KMS-11 (cell line): ENCODE results near the gene FSTL3.

Experiments used
- H2AFZ ChIP-seq: fragments of 200-600 bp; sonication (generic); 2 replicates; pipeline ENCODE4 v1.6.1; 2016; ENCODE audit warnings: antibody characterized with exemption, mixed run types, low read depth
- H3K27ac ChIP-seq: fragments of 200-600 bp; sonication (generic); 2 replicates; pipeline ENCODE4 v1.6.1; 2016; ENCODE audit warnings: mild to moderate bottlenecking, mixed run types
- H3K27me3 ChIP-seq: fragments of 200-600 bp; sonication (generic); 2 replicates; pipeline ENCODE4 v1.6.1; 2017; ENCODE audit warnings: mild to moderate bottlenecking, low read depth, mixed run types, moderate library complexity; ENCODE audit not compliant: insufficient read depth
- H3K36me3 ChIP-seq: fragments of 200-600 bp; sonication (generic); 2 replicates; pipeline ENCODE4 v1.6.1; 2017; ENCODE audit warnings: mild to moderate bottlenecking, mixed run types; ENCODE audit not compliant: insufficient read depth
- H3K4me1 ChIP-seq: fragments of 200-600 bp; sonication (generic); 2 replicates; pipeline ENCODE4 v1.6.1; 2016; ENCODE audit warnings: mild to moderate bottlenecking, low read depth, mixed run types; ENCODE audit not compliant: poor library complexity, severe bottlenecking
- H3K4me2 ChIP-seq: fragments of 200-600 bp; sonication (generic); 2 replicates; pipeline ENCODE4 v1.7.0; 2016; ENCODE audit warnings: mild to moderate bottlenecking, mixed run types
- H3K4me3 ChIP-seq: fragments of 200-600 bp; sonication (generic); IDR thresholded peaks from 2 replicates; pipeline ENCODE4 v1.6.1; 2017; ENCODE audit warnings: low read depth, low read length, mixed read lengths; ENCODE audit not compliant: insufficient read depth
- H3K79me2 ChIP-seq: fragments of 200-600 bp; sonication (generic); 2 replicates; pipeline ENCODE4 v1.6.1; 2016; ENCODE audit warnings: low read depth, mixed run types; ENCODE audit not compliant: insufficient read depth
- H3K9ac ChIP-seq: fragments of 200-600 bp; sonication (generic); 2 replicates; pipeline ENCODE4 v1.6.1; 2016; ENCODE audit warnings: mild to moderate bottlenecking, mixed run types
- H4K20me1 ChIP-seq: fragments of 200-600 bp; sonication (generic); 2 replicates; pipeline ENCODE4 v1.6.1; 2016; ENCODE audit warnings: mild to moderate bottlenecking, mixed run types; ENCODE audit not compliant: insufficient read depth
- TF ChIP-seq, protein P1 (sequence below): fragments of 200-600 bp; sonication (generic); conservative IDR thresholded peaks from 2 replicates; pipeline ENCODE4 v1.6.1; 2017; ENCODE audit warnings: low read depth, mild to moderate bottlenecking, antibody characterized with exemption, low read length, moderate library complexity, mixed read lengths

FSTL3 gene

DNA sequence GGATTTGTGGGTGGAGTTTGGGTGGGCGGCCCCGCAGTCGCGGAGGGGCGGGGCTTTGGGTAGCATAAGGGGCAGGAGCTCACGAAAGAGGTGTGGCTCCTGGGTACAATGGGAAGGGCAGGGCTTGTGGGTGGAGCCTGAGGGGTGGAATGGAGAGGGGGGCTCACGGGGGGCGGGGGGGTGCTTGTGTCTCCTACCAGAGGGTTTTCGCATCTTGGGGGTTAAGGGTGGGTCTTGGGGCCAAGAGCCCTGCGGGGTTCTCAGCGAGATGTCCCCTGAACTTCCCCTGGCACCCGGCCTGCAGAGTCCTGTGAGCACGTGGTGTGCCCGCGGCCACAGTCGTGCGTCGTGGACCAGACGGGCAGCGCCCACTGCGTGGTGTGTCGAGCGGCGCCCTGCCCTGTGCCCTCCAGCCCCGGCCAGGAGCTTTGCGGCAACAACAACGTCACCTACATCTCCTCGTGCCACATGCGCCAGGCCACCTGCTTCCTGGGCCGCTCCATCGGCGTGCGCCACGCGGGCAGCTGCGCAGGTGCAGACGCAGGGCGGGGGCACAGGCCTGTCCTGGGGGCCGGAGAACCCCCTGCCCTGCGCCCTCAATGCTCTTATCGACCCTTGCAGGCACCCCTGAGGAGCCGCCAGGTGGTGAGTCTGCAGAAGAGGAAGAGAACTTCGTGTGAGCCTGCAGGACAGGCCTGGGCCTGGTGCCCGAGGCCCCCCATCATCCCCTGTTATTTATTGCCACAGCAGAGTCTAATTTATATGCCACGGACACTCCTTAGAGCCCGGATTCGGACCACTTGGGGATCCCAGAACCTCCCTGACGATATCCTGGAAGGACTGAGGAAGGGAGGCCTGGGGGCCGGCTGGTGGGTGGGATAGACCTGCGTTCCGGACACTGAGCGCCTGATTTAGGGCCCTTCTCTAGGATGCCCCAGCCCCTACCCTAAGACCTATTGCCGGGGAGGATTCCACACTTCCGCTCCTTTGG, 5.1 kb downstream of the FSTL3 start:
- no peaks in the 10 kb centered on the region for H4K20me1 ChIP-seq
- H3K79me2 ChIP-seq: no peaks in the 10 kb centered on the region
- 0 out of 2 replicates have a peak overlapping the region, but pooled peaks have one; percentile 57 for H2AFZ ChIP-seq
- no peak overlapping the region for H3K4me3 ChIP-seq
- 0 out of 2 replicates have a peak overlapping the region, but pooled peaks have one; percentile 29 for H3K4me2 ChIP-seq
- H3K27ac ChIP-seq: no peak overlapping the region
- no peak overlapping the region for H3K9ac ChIP-seq
- peaks cover 20% of the 10 kb centered on the region for H3K27me3 ChIP-seq
- peaks cover 10% of the 10 kb centered on the region for H3K4me1 ChIP-seq
- H3K36me3 ChIP-seq: no peaks in the 10 kb centered on the region
- TF ChIP-seq, protein P1, sequence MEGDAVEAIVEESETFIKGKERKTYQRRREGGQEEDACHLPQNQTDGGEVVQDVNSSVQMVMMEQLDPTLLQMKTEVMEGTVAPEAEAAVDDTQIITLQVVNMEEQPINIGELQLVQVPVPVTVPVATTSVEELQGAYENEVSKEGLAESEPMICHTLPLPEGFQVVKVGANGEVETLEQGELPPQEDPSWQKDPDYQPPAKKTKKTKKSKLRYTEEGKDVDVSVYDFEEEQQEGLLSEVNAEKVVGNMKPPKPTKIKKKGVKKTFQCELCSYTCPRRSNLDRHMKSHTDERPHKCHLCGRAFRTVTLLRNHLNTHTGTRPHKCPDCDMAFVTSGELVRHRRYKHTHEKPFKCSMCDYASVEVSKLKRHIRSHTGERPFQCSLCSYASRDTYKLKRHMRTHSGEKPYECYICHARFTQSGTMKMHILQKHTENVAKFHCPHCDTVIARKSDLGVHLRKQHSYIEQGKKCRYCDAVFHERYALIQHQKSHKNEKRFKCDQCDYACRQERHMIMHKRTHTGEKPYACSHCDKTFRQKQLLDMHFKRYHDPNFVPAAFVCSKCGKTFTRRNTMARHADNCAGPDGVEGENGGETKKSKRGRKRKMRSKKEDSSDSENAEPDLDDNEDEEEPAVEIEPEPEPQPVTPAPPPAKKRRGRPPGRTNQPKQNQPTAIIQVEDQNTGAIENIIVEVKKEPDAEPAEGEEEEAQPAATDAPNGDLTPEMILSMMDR: no peak

DNA sequence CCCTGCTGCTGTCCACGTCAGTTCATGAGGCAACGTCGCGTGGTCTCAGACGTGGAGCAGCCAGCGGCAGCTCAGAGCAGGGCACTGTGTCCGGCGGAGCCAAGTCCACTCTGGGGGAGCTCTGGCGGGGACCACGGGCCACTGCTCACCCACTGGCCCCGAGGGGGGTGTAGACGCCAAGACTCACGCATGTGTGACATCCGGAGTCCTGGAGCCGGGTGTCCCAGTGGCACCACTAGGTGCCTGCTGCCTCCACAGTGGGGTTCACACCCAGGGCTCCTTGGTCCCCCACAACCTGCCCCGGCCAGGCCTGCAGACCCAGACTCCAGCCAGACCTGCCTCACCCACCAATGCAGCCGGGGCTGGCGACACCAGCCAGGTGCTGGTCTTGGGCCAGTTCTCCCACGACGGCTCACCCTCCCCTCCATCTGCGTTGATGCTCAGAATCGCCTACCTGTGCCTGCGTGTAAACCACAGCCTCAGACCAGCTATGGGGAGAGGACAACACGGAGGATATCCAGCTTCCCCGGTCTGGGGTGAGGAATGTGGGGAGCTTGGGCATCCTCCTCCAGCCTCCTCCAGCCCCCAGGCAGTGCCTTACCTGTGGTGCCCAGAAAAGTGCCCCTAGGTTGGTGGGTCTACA, 6.6 kb downstream of the FSTL3 start:
- Histone ChIP-seq H3K36me3 (no peaks in the 10 kb centered on the region), H2AFZ (no peak overlapping the region), H3K4me3 (no peak overlapping the region), H3K4me2 (no peak overlapping the region), H3K79me2 (no peaks in the 10 kb centered on the region), H3K9ac (no peak overlapping the region), H3K27ac (no peak overlapping the region), H3K4me1 (peaks cover 7% of the 10 kb centered on the region), H4K20me1 (no peaks in the 10 kb centered on the region), H3K27me3 (peaks cover 26% of the 10 kb centered on the region; the same call in 1 of the 2 replicates)
- TF ChIP-seq, protein P1: no peak

DNA sequence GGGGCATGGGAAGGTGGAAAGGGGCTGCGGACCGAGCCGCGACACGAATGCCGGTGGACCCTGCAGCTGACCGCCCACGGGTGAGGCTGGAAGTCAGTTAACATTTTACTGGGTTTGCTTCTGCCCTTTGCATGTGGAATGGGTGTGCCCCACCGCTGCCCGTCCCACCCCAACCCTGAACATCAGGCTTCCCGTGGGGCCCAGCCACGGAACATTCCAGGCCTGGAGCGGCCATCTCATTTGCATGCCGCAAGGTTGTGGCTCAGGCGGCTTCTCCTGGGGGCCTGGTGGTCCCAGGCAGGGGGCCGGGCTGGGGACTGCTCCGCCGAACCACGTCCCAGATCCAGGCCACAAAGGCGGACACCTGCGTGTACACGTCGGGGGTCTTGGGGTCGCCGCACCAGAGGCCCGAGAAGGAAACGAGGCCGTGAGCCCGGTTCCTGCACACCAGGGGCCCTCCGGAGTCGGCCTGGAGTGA, 9.3 kb downstream of the FSTL3 start:
- Histone ChIP-seq H3K79me2 (no peaks in the 10 kb centered on the region), H3K27me3 (peaks cover 43% of the 10 kb centered on the region), H3K4me2 (no peak overlapping the region), H3K36me3 (no peaks in the 10 kb centered on the region), H3K4me1 (no peaks in the 10 kb centered on the region), H3K27ac (no peak overlapping the region), H3K9ac (no peak overlapping the region), H2AFZ (no peak overlapping the region), H3K4me3 (no peak overlapping the region), H4K20me1 (no peaks in the 10 kb centered on the region)
- TF ChIP-seq, protein P1: no peak

DNA sequence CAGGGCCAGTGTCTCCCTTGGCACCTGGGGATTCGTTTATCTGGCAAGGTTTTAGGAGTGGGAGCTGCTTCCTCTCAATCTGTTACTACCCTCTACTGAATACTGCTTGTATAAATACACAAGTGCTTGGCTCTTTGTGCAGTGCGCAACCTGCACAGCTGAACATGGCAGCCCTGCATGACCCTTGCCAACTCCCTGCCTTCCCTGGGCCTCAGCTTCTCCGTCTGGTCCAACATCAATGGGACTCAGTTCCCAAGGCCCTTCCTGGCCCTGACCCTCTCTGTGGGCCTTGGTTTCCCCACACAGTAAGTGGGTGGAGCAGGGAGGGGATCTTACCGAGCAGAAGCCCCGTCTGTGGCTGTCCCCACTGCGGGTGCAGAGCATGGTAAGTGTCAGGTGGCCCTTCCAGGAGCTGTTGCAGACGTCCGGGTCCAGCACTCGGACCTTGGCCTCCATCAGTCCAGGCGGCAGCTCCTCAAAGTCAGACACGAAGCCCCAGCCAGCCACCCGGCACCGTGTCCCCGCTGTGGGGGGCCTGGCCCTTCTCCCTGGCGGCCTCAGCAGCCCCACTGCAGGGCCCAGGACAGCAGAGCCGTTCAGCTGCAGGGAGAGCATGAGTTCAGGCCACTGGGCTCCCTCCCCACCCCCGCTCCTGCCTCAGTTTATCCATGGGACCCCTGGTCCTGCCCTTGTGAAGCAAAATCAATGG, 10.6 kb downstream of the FSTL3 start:
- no peak overlapping the region for H3K9ac ChIP-seq
- TF ChIP-seq, protein P1: no peak
- no peaks in the 10 kb centered on the region for H4K20me1 ChIP-seq

More for the DNA sequence above, 10.6 kb downstream of the FSTL3 start:
- Histone ChIP-seq H3K79me2 (no peaks in the 10 kb centered on the region), H3K27me3 (peaks cover 55% of the 10 kb centered on the region), H3K36me3 (no peaks in the 10 kb centered on the region), H3K4me3 (no peak overlapping the region), H3K27ac (no peak overlapping the region), H3K4me1 (no peaks in the 10 kb centered on the region), H2AFZ (no peak overlapping the region), H3K4me2 (no peak overlapping the region)
